CD4-positive, alpha-beta memory T cell (primary cell): ENCODE measurements around the gene RPP40. TPM values are rescaled to one million over a fixed set of nuclear protein-coding genes. Genes with fewer than 3 reads are reported as not detected.

Experiments
- CTCF ChIA-PET: fragments of 350-600 bp; sonication (Branson Sonifier 250); formaldehyde crosslinking; loops from one replicate; lab custom pipeline; 2021; ENCODE audit warnings: inconsistent platforms; ENCODE audit not compliant: partially characterized antibody; lab: Charles Lee
- POLR2A ChIA-PET: fragments of 350-600 bp; sonication (Branson Sonifier 250); formaldehyde crosslinking; loops from one replicate; lab custom pipeline; 2021; ENCODE audit not compliant: partially characterized antibody; lab: Charles Lee
- DNase-seq, 5 donors: peaks; one replicate each; pipeline versions ENCODE4 v3.0.0 to v3.0.0-alpha.2; 2020 to 2022; ENCODE audit warnings: mixed read lengths in 1 of 5
- H3K27ac ChIP-seq: one replicate; pipeline ENCODE4 v1.7.0; 2013; ENCODE audit warnings: low read depth, low read length
- H3K27me3 ChIP-seq: 2 replicates; pipeline ENCODE4 v1.7.0; 2013; ENCODE audit warnings: mild to moderate bottlenecking, low read length, moderate library complexity; ENCODE audit not compliant: insufficient read depth
- H3K36me3 ChIP-seq: 2 replicates; pipeline ENCODE4 v1.7.0; 2013; ENCODE audit warnings: mild to moderate bottlenecking, low read length, moderate library complexity; ENCODE audit not compliant: insufficient read depth
- H3K4me1 ChIP-seq: 2 replicates; pipeline ENCODE4 v1.7.0; 2013; ENCODE audit warnings: mild to moderate bottlenecking, low read length, moderate library complexity; ENCODE audit not compliant: insufficient read depth
- H3K4me3 ChIP-seq, 2 donors: one replicate each; pipeline ENCODE4 v1.7.0; 2013; ENCODE audit warnings: low read length in 2 of 2, mild to moderate bottlenecking in 1 of 2
- H3K9me3 ChIP-seq, 2 donors: one replicate each; pipeline ENCODE4 v1.7.0; 2013; ENCODE audit warnings: low read length in 2 of 2, control low read depth in 1 of 2; ENCODE audit not compliant: control insufficient read depth in 1 of 2
- H3K27ac Mint-ChIP-seq, 7 donors: one replicate each; pipeline ENCODE4 v1.8.0; 2020 to 2021; ENCODE audit warnings: mixed read lengths in 7 of 7, mild to moderate bottlenecking in 6 of 7, inconsistent platforms in 3 of 7, moderate library complexity in 3 of 7
- H3K27me3 Mint-ChIP-seq, 2 donors: one replicate each; pipeline ENCODE4 v1.8.0; 2020 to 2021; ENCODE audit warnings: mixed read lengths in 2 of 2
- H3K36me3 Mint-ChIP-seq, 2 donors: one replicate each; pipeline ENCODE4 v1.8.0; 2020 to 2021; ENCODE audit warnings: mixed read lengths in 2 of 2, inconsistent platforms in 1 of 2, mild to moderate bottlenecking in 1 of 2
- H3K4me1 Mint-ChIP-seq, 4 donors: one replicate each; pipeline ENCODE4 v1.8.0; 2020 to 2021; ENCODE audit warnings: mixed read lengths in 4 of 4, mild to moderate bottlenecking in 1 of 4
- H3K4me3 Mint-ChIP-seq, 8 donors: one replicate each; pipeline ENCODE4 v1.8.0; 2020 to 2021; ENCODE audit warnings: mixed read lengths in 8 of 8, mild to moderate bottlenecking in 7 of 8, moderate library complexity in 6 of 8, inconsistent platforms in 3 of 8
- H3K9me3 Mint-ChIP-seq, 8 donors: one replicate each; pipeline ENCODE4 v1.8.0; 2020 to 2021; ENCODE audit warnings: mixed read lengths in 8 of 8, mild to moderate bottlenecking in 5 of 8, inconsistent platforms in 3 of 8, moderate library complexity in 1 of 8
- intact Hi-C: fragments of 100-400 bp; cut with micrococcal nuclease; formaldehyde crosslinking; loops from one replicate; pipeline ENCODE4 v1.15.1; 2023
- polyA plus RNA-seq, 2 donors: library from polyadenylated mRNA; unstranded; fragments of 300-500 nt; fragmentation: Illumina TruSeq; gene quantifications; one replicate each; pipeline ENCODE4 v1.2.3, GENCODE V29; 2021
- total RNA-seq, 2 experiments: library from RNA; stranded (reverse); gene quantifications; one replicate each; pipeline ENCODE4 v1.2.3, GENCODE V29; 2021

RPP40 gene
- total and polyA plus RNA-seq, 4 experiments from 2014 or later = 5.5 to 16.3 (median 9.8) TPM

DNA sequence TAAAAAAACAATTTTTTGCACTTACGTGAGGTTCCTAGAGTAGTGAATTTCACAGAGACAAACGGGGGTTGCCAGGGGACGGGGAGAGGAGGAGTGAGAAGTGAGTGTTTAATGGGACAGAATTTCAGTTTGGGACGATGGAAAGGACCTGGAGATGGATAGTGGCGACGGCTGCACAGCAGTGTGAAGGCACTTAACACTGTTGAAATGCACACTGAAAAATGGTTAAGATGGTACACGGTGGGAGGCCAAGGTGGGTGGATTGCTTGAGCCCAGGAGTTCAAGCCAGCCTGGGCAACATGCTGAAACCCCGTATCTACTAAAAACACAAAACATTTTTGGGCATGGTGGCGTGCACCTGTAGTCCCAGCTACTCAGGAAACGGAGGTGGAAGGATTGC lies 31.4 kb downstream of the RPP40 start:
- Mint-ChIP-seq H3K4me3 (no peak overlapping the region), H3K27me3 (peaks cover 4 to 15% of the 10 kb centered on the region in 2 donors), H3K9me3 (peaks cover 0 to 17% (median 11%) of the 10 kb centered on the region in 8 donors), H3K36me3 (no peaks in the 10 kb centered on the region), H3K4me1 (no peaks in the 10 kb centered on the region), H3K27ac (no peak overlapping the region)
- CTCF ChIA-PET = no interaction called here
- Histone ChIP-seq H3K27me3 (no peaks in the 10 kb centered on the region), H3K9me3 (peaks cover 0 to 3% of the 10 kb centered on the region in 2 donors), H3K4me3 (no peak overlapping the region), H3K4me1 (no peaks in the 10 kb centered on the region), H3K36me3 (no peaks in the 10 kb centered on the region), H3K27ac (no peak overlapping the region)
- DNase-seq = no peak
- POLR2A ChIA-PET = no interaction called here
- intact Hi-C loops = no loop called here

DNA sequence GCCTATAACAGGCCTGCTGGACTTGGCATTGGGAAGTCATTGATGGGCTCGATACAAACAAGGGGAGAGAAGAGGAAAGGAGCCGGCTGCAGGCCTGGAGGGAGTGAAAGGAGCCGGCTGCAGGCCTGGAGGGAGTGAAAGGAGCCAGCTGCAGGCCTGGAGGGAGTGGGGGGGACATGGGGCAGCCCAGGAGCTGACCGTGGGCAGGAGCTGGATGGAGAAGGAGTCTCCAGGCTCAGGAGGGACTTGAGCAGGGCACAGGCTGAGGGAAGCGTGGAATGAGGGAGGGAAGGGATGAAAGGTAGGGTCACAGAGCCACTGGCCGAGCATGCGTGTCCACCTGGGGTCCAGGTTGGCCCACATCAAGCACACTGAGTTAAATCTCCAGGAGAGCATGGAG lies 32.0 kb downstream of the RPP40 start:
- Mint-ChIP-seq H3K36me3 (no peaks in the 10 kb centered on the region), H3K27me3 (peaks cover 4 to 13% of the 10 kb centered on the region in 2 donors), H3K4me1 (no peaks in the 10 kb centered on the region), H3K27ac (no peak overlapping the region), H3K9me3 (peaks cover 0 to 11% (median 6%) of the 10 kb centered on the region in 8 donors), H3K4me3 (no peak overlapping the region)
- ChIA-PET CTCF (no interaction called here), POLR2A (no interaction called here)
- Histone ChIP-seq H3K27me3 (no peaks in the 10 kb centered on the region), H3K4me1 (no peaks in the 10 kb centered on the region), H3K4me3 (no peak overlapping the region), H3K27ac (no peak overlapping the region), H3K36me3 (no peaks in the 10 kb centered on the region), H3K9me3 (peaks cover 0 to 1% of the 10 kb centered on the region in 2 donors)
- intact Hi-C loops = no loop called here
- no peak for DNase-seq

DNA sequence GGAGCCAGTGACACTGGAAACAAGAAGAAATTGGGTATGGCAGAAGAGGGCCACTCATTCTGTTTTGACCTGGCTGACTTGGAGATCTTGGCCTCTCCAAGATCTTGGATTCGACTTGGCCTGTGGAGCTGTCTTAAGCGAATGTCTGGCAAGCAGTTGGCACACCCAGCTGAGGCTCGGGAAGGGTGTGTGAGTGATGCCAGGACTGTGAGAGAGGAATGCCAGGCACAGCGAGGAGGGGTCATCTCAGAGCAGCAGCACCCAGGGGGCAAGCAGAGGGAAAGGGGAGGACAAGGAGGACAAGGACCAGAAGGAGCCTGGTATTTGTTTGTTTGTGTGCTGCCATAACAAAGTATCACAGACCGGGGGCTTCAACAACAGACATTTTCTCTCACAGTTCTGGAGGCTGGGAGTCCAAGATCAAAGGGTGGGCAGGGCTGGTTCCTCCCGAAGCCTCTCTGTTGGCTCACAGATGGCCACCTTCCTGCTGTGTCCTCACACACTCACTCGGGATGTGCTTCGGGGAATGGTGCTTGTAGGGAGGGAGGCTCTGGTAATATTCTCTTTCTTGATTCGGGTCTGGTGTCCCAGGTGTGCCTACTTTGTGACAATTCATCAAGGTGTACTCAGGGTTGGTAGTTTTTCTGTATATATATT lies 33.0 kb downstream of the RPP40 start:
- H3K9me3 ChIP-seq = no peaks in the 10 kb centered on the region
- no peak overlapping the region for H3K4me3 ChIP-seq
- Mint-ChIP-seq H3K27ac (peak overlapping the region in 1 of 7 donors; percentile 3), H3K4me1 (no peaks in the 10 kb centered on the region), H3K27me3 (peaks cover 4 to 8% of the 10 kb centered on the region in 2 donors), H3K36me3 (no peaks in the 10 kb centered on the region), H3K4me3 (no peak overlapping the region), H3K9me3 (peaks cover 0 to 4% (median under 1%) of the 10 kb centered on the region in 8 donors)
- H3K27me3 ChIP-seq = no peaks in the 10 kb centered on the region
- H3K27ac ChIP-seq = no peak overlapping the region
- ChIA-PET CTCF (no interaction called here), POLR2A (no interaction called here)
- H3K4me1 ChIP-seq = no peaks in the 10 kb centered on the region
- no peak for DNase-seq
- intact Hi-C loops = no loop called here
- H3K36me3 ChIP-seq = no peaks in the 10 kb centered on the region

GRCh38 chr6:4969609-4970285 lies 34.1 kb downstream of the RPP40 start:
- POLR2A ChIA-PET = no interaction called here
- no peak overlapping the region for H3K27ac Mint-ChIP-seq

GRCh38 chr6:4967301-4968030 lies 36.4 kb downstream of the RPP40 start:
- Mint-ChIP-seq H3K27ac (no peak overlapping the region), H3K27me3 (peaks cover 4 to 7% of the 10 kb centered on the region in 2 donors)
- POLR2A ChIA-PET = no interaction called here

More at GRCh38 chr6:4969609-4970285, 34.1 kb downstream of the RPP40 start:
- no peaks in the 10 kb centered on the region for H3K9me3 ChIP-seq
- no peaks in the 10 kb centered on the region for H3K36me3 ChIP-seq
- H3K27ac ChIP-seq = no peak overlapping the region
- no peaks in the 10 kb centered on the region for H3K4me1 ChIP-seq
- intact Hi-C loops = no loop called here
- no peak overlapping the region for H3K4me3 Mint-ChIP-seq
- no peak for DNase-seq
- CTCF ChIA-PET = interaction anchor here (0.7 kb wide), 1 partner anchor 775 kb away, joined by 4 read pairs; no protein-coding TSS in a partner anchor
- H3K27me3 Mint-ChIP-seq = peaks cover 4 to 8% of the 10 kb centered on the region in 2 donors
- H3K4me1 Mint-ChIP-seq = no peaks in the 10 kb centered on the region
- no peaks in the 10 kb centered on the region for H3K36me3 Mint-ChIP-seq
- no peaks in the 10 kb centered on the region for H3K27me3 ChIP-seq
- peaks cover 0 to 2% (median 0%) of the 10 kb centered on the region in 8 donors for H3K9me3 Mint-ChIP-seq
- no peak overlapping the region for H3K4me3 ChIP-seq

DNA sequence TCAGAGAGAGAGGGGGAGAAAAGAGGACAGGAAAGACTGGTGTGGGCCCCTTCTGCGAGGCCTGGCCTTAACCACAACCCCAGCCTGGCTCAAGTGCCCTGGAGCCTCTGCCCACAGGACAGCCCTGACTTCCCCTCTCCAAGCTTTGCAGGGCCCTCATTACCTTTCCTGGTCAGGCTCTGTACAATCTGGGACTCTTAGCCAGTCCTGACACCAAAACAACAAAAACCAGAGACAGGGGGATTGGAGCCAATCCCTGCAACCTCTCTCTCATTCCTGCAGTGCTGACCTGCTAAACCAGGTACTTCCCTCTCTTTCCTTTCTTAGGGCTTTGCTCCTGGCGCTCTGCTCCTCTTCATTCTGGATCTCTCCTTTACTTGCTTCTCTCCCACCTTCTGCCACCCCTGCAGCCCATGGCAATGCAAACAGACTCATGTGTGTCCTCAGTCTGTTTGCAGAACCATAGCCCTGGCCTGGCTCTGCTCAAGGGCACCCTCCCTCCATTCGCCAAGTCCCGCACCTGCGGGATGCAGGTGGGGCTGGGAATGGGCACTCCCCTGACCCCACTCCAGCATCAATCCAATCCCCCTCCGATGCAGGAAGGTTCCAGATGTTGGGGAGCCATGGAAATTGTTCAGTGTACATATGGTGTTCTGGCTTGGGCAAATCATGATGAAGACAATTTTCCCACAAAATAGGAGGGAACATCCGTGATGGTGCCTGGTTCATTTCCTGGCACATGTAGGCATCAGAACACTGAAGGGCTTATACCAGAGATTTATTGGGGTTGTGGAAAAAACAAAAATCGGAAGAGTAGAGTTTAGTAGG lies 38.1 kb downstream of the RPP40 start:
- no peak overlapping the region for H3K4me3 Mint-ChIP-seq
- ChIA-PET POLR2A (no interaction called here), CTCF (no interaction called here)
- H3K27ac Mint-ChIP-seq = no peak overlapping the region
- no peak overlapping the region for H3K27ac ChIP-seq
- DNase-seq = no peak
- intact Hi-C loops = no loop called here
- H3K4me1 ChIP-seq = no peaks in the 10 kb centered on the region
- H3K27me3 ChIP-seq = no peaks in the 10 kb centered on the region
- H3K9me3 Mint-ChIP-seq = no peaks in the 10 kb centered on the region
- H3K4me1 Mint-ChIP-seq = no peaks in the 10 kb centered on the region
- no peaks in the 10 kb centered on the region for H3K36me3 ChIP-seq
- no peak overlapping the region for H3K4me3 ChIP-seq
- no peaks in the 10 kb centered on the region for H3K36me3 Mint-ChIP-seq
- H3K27me3 Mint-ChIP-seq = peaks cover 2% of the 10 kb centered on the region in 2 donors
- H3K9me3 ChIP-seq = no peaks in the 10 kb centered on the region

More at GRCh38 chr6:4967301-4968030, 36.4 kb downstream of the RPP40 start:
- Histone ChIP-seq H3K4me1 (no peaks in the 10 kb centered on the region), H3K9me3 (no peaks in the 10 kb centered on the region), H3K27me3 (no peaks in the 10 kb centered on the region), H3K4me3 (no peak overlapping the region), H3K27ac (no peak overlapping the region), H3K36me3 (no peaks in the 10 kb centered on the region)
- Mint-ChIP-seq H3K4me1 (no peaks in the 10 kb centered on the region), H3K9me3 (peaks cover 0 to 2% (median 0%) of the 10 kb centered on the region in 8 donors), H3K36me3 (no peaks in the 10 kb centered on the region), H3K4me3 (no peak overlapping the region)
- CTCF ChIA-PET = no interaction called here
- intact Hi-C loops = no loop called here
- DNase-seq = no peak
